Medulla oblongata (tissue), 1 donor: Measurements from ENCODE around the gene STOM.
"Not testable (repeated sequence)": the region's sequence is repeated elsewhere in the genome, so short reads cannot be mapped to it uniquely, and the experiment has no call there.

Source experiments
- DNase-seq: peaks from one replicate; pipeline ENCODE4 v3.0.0-alpha.2; 2015; ENCODE audit errors: extremely low spot score

The STOM gene, protein sequence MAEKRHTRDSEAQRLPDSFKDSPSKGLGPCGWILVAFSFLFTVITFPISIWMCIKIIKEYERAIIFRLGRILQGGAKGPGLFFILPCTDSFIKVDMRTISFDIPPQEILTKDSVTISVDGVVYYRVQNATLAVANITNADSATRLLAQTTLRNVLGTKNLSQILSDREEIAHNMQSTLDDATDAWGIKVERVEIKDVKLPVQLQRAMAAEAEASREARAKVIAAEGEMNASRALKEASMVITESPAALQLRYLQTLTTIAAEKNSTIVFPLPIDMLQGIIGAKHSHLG

DNA sequence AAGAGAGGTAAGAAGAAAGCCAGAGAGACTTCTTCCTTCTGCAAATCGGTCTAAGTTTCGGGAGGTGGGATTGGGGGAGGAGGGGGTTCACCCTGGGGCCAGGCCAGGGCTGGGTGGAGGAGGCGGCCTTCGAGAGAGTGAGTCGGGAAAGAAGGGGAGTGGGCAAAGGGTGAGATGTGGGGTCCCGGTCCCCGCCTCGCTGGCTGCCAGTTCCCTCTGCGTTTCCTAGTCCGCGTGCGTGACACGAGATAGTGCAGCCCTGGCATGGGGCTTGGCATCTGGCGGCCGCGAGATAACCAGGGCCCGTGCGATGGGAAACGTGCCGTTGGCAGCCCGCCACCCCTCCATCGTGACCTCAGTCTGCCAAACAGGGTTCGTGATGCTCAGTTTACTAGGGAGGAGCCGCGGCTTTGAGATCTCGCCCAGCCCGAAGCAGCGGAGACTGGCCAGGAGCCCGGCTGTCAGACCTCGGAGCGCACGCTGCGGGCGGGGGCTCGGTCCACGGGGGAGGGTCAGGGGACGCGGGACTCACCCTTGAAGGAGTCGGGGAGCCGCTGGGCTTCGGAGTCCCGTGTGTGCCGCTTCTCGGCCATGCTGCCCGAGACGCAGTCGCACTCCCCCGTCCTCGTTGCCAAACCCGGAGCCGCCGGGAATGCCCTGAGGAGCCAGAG, at the start of gene STOM:
Gene STOM, minus strand, starts transcription at position 656 of the 671 bp plus-strand sequence. Its CDS starts 63 bp downstream, at position 593.
- peak; percentile 56 for DNase-seq

DNA sequence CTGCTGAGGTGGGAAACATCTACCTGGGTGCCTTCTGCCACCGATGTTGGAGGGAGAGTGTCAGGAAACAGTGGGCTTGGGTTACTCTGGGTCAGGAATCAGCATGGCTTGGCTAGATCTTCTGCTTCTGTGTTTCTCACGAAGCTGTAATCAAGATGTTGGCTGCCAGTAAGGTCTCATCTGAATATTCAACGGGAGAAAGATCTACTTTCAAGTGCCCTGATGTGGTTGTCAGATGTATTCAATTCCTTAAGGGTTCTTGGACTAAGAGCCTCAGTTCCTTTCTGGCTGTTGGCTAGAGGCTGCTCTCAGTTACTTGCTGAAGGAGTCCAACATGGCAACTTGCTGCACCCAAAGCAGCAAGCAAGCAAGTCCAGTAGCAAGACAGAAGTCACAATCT, 41.9 kb upstream of the STOM start:
- DNase-seq = no peak

DNA sequence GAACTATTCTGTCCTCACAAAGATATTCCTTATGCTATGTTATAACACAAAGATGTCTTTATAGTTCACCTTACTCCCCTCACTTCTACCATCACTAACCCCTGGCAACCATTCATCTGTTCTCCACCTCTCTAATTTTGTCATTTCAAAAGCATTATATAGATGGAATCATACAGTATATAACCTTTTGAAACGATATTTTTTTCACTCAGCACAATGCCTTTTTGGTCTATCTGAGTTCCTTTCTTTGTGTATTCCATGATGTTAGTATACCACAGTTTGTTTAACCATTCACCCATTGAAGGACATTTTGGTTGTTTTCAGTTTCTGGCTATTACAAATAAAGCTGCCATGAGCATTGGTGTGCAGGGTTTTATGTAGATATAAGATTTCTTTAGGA, 35.8 kb upstream of the STOM start:
- no peak for DNase-seq

DNA sequence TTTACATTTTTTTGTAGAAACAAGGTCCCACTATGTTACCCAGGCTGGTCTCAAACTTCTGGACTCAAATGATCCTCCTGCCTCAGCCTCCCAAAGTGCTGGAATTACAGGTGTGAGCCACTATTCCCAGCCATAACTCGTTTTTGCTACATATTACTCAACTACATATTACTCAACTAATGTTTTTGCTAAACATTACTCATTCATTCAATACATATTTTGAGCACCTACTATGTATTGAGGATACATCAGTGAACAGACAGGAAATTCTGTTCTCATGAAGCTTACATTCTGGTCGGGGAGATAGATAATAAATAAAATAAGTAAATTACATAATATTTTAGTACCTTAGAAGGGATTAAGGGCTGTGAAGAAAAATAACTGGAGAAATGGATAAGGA, 34.9 kb upstream of the STOM start:
- DNase-seq = no peak

DNA sequence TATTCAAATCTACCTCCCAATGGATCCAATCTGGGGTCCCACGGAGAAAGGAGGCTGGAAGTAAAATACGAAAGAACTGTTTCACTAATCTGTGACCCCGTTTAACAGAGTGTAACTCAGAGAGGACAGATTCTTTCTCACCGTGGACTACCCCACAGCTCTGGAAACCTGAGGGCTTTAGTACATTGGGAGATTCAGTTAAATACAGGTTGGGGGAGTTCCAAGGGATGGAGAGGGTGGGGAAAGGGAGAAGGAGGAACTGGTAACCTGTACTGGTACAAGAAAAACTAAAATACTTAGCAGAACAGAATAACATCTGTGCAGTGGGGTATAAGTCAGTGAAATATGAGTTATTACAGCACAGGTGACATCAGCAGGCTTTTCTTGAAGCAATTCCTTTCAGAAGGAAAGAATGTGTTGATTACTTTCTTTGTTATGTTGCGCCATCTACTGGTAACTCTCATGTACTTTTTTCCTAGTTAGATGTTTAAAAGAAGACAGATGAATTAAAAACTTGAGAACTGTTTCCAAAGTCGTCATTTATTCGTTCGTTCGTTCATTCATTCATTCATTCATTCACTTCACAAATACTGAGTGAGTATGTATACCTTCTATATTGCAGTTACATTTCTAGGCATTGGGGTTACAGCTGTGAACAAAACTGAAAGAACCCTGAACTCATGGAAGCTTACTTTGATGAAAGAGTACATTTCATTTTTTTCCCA, 30.0 kb upstream of the STOM start:
- peak; percentile 87 for DNase-seq

DNA sequence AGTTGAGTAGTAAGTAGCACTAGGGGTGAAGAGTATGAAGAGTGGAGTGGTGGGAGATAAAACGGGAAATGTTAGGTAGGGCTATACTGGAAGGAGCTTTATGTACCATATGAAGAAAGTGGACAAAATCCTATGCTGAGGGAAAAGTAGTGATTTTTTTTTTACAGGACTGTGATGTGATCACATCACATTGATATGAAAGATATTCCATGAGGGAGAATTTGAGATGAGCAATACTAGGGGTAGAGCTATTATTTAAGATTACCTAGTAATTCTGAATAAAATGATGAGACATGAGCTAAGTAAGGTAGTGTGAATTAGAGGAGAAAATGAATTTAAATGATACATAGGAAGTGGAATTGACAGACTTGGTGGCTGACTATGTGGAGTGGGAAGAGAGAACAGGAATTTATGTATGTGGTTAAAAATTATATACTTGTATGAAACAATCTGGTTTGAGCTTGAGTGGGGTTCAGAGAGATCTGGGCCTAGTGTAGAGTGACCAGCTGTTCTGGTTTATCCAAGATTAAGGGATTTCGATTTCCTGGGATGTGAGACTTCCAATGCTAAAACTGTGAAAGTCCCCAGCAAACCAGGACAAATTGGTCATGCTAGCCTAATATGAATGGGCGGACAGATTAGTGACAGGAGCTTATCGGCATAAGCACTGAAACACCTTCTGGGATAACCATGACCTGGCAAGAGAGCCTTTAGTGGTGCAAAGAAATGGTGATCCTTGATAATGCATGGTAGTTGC, 29.3 kb upstream of the STOM start:
- DNase-seq = no peak

DNA sequence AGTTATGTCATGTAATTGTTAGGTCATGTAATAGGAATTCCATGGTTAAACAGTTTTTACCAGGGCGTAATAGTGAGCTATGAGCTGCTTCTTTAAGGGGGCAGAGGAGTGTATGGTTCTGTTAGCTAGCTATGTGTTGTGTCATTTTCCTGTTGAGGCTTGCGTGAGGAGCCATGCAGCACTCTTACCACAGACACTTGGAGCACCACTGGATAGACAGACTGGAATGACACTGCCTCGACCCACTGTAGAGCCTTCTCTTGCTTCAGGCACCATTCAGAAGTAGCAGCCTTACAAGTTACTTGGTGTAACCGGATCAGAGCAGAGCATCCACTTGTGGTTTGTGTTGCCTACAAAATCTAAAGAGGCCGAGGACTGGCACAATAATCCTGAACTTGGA, 28.3 kb upstream of the STOM start:
- no peak for DNase-seq

DNA sequence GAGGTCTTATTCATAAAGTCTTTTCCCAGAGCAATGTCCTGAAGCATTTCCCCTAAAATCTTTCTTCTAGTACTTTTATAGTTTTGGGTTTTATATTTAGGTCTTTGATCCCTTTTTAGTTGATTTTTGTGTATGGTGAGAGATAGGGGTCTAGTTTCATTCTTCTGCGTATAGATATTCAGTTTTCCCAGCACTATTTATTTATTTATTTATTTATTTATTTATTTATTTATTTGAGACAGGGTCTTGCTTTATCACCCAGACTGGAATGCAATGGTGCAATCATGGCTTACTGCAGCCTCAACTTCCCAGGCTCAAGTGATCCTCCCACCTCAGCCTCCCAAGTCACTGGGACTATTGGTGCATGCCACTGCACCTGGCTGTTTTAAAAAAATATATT, 27.2 kb upstream of the STOM start:
- not testable (repeated sequence) for DNase-seq

DNA sequence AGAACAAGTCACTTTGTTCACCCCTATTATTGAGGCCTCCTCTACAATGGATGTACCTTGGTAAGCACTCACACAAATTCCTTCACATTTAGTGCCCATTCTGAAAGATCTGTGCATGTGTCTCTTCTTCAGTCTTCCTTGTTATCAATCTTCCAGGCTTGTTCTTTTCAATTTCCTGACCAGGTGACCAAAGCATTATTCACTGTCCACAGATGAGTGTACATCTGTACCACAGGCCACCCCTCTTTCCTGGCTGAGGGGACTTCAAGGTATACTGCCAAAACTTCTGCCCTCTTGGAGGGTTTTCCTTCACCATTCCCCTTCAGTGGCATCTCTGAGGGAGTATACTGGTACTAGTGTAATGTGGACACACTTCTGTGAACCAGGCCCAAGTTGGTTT, 25.5 kb upstream of the STOM start:
- DNase-seq = no peak

DNA sequence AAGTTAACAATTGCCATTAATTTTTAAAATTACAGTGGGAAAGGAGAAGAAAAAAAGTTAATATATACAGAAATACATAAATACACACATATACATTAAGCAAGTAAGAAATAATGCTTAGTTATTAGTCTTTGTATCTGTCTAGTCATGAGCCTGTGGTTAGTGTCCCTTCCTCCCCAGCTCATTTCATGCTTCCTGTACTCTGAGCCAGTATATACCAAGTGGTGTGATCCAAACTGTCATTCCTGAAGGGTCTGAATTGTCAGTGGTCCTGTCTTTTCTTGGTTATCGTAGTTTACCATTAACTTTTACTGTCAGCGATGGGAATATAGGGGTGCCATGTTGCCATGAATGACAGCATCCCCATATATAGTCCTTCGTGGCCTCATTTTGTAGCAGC, 24.2 kb upstream of the STOM start:
- DNase-seq = no peak

DNA sequence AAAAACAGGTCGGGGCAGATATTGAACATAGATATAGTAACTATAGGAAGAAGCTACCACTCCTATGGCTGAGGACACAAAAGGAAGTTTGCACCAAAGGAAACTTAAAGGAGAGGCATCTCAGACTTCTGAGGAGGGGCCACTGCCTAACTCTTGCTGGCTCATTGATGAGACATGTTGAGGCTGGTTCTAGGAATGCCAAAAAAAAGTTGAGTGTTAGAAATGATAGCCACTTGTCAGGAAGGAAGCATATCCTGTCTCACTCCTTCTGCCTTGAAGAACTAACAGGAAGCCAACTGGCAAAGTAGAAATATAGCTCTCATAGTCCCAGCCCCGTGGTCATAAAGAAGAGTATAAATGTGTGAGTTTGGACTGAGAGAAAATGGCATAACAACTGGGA, 23.3 kb upstream of the STOM start:
- no peak for DNase-seq

DNA sequence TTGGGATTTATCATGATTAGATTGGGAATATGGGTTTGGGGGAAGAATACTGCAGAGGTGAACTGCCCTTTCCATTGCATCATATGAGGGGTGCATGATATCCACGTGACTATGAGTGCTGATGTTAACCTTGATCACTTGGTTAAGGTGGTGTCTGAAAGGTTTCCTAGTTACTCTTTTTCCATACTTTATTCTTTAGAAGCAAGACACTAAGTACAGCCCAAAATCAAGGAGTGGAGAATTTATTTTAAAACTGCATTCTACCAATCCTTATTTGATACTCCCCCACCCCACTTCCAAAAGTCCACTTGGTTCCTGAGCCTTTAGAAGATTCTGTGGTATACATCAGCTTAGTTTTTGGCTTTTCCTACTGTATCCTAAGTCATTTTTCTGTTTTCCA, 20.3 kb upstream of the STOM start:
- no peak for DNase-seq

DNA sequence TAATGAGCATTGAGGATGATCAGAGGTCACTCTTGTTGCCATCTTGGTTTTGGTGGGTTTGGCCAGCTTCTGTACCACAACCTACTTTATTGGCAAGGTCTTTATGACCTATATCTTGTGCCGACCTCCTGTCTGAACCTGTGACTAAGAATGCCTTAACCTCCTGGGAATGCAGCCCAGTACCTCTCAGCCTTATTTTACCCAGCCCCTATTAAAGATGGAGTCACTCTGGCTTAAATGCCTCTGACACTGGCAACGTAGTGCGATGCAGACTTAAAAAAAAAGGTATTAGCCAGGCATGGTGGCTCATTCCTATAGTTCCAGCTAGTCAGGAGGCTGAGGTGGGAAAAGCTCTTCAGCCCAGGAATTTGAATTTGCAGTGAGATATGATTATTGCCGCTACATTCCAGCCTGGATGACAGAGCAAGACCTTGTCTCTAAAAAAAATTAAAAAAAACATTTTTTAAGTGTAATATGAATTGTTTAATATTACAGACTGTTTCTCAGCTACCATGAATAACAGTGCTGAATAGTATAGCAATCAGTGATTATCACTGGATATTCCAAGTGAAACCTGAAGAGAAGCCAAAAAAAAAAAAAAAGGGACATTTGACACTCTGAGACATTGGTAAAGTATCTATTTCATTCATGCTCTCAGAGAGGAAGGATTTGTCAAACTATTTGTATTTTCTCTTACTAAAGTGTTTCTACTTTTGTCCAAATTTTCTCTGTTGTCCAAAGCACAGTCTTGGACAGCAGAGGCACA, 18.3 kb upstream of the STOM start:
- no peak for DNase-seq

DNA sequence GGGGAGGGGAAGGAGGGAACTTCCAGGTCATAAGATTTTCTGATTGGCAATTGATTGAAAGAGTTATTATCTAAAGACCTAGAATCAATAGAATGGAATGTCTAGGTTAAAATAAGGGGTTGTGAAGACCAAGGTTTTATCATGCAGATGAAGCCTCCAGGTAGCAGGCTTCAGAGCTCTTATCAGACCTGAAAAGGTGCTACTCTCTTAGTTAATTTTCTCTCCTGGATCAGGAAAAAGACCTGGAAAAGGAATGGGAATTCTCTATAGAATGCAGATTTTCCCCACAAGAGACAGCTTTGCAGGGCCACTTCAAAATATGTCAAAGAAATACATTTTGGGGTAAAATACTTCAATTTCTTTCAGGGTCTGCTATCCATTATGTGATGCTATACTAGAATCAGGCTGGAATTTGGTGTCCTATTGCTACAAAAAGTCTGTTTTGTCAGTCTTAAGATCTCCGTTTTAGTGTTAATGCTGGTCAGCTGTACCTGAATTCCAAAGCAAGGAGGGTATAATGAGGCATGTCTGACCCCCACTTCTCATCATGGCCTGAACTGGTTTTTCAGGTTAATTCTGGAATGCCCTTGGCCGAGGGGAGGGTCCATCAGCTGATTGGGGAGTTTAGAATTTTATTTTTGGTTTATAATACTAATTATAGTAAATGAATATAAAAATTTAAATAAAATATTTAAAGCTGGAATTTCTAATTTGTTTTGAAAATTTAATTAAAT, 16.6 kb upstream of the STOM start:
- DNase-seq = no peak

DNA sequence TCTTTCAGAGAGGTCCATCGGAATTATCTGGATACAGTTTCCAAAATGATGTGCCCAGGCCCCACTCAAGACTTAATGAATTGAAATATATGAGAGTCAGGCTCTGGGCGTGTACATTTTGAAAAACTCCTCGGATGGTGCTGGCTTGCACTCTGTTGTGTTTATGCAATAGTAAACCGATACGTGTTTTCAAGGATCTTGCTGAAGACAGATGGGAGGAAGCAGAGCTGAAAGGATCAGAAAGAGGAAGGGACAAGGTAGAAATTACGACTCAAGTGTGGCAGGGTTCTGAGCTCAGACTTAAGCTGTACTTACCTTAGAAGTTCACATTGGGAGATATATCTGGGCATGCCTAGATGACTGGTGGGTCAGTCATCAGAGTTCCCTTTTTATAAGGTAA, 13.7 kb upstream of the STOM start:
- no peak for DNase-seq

DNA sequence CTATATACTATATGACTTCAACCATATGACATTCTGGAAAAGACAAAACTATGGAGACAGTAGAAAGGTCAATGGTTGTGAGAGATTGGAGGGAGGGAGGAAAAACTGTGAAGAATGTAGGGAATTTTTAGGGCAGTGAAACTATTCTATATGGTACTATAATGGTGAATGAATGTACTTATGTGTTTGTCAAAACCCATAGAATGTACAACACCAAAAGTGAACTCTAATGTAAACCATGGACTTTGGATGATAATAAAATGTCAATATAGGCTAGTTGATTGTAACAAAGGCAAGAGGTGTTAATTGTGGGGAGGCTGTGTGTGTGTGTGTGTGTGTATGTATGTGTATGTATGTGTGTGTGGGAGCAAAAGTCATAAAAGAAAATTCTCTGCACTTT, 10.8 kb upstream of the STOM start:
- DNase-seq = no peak

DNA sequence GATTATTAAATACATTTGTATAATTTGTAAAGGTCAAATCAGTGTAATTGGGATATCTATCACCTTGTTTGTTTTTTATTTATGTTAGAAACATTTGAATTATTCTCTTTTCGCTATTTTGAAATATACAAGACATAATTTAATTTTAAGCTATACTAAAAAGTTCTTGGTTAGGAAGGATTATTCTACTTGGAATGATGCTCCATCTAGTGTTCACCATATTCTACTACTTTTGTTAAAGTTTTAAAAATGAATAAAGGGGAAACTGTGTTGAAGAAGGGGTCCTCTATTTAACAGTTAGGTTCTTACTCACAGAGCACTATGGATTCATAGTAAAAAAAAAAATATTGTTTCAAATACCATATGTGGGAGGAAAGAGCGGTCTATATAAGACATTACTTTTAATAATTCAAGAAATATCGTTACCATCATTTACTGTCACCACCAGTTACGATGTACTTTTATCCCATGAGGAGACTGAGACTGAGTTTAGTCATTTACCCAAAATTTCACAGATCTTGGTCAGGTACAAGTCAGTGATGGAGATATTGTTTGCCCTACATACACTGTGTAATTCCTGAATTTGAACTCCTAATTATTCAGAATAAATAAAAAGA, 6.3 kb upstream of the STOM start:
- peak; percentile 43 for DNase-seq

DNA sequence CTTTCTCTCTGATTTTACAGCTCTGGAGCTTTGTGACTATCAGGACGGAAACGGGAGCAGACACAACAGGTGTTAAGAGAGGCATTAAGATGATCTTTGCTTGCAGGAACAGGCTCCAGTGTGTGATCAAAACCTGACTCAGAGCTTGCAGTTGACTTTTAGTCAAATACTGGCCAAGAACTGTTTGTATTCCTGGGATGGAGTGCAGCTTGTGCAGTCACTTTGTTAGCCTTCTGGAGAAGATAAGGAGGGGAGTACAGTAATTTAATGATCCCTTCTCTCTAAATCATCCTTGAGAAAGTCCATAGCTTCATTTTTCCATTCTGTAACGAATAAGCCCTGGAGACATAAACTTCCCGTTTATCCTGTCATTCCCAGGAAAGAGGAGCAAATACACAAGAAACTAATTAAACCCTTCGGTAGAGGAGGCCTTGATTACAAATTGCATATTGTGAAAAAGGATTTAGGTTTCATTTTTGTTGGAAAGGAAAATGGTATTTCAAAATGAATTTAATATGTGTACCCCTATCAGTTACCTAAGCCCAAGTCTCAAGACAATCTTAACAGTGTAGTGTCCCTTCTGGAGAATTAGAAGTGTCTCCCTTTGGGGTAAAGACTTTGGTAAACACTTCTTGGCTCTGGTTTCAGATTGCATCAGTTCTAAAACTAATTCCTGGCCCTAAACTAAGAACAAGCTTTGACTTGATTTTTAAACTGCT, 3.1 kb upstream of the STOM start:
- DNase-seq = peak; percentile 26

DNA sequence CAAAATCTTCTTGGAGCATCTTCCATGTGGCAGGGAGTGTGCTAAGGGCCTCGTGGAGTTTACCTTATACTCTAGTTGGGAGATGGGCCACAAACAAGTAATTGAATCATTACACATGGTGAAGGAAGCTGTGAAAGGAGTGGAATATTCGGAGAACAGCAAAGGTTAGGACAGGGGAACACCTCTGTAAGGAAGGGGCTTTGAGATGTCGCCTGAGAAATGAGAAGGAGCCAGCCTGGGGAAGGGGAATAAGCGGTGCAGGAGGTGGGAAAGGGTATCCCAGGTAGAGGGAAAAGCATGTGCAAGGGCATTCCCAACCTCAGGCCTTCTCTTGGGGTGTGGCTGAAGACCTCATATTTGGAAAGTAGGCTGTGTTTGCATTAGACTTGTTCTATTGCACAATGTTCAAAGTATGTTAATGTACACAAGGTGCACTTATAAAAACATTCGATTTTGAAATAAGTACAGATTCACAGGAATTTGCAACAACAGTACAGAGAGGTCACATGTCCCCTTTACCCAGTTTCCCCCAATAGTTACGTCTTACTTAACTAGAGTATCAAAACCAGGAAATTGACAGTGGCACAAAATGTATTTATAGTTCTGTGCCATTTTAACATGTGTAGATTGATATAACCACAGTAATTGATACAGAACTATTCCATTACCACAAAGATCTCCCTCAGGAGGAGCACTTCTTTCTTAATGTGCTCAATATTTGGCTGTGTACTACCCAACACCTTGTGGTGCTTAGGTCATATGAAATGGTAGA, 2.4 kb upstream of the STOM start:
- DNase-seq = no peak
